ENCODE measurements around the gene SMIM21. TPM values are rescaled to one million over a fixed set of nuclear protein-coding genes. Genes with fewer than 3 reads are reported as not detected.

Gene SMIM21
- not detected in 2 replicates for total RNA-seq

GRCh38 chr18:75427603-75428002, at the start of gene SMIM21:
Gene SMIM21 (minus strand): TSS chr18:75427703. CDS start chr18:75427563, 140 bp downstream.

Other genes starting within 250 kb of the SMIM21 start
- 18.8 and 24.8 TPM in 2 replicates for gene PTGR3, start 218.6 kb downstream of the SMIM21 start, total RNA-seq
- gene TSHZ1, start 216.9 kb downstream of the SMIM21 start, total RNA-seq = 5.2 and 5.7 TPM in 2 replicates

Measured in myometrial cell (primary cell).